ENCODE measurements around the gene SCN9A. TPM values are rescaled to one million over a fixed set of nuclear protein-coding genes. Genes with fewer than 3 reads are reported as not detected.

The SCN9A gene
- total RNA-seq, 2 donors from 2014 or later = 0.46 to 44.1 TPM

GRCh38 chr2:166406374-166406773 lies 30.6 kb upstream of the SCN9A start:
- H3K36me3 ChIP-seq = no peaks in the 10 kb centered on the region

GRCh38 chr2:166405569-166405926 lies 29.8 kb upstream of the SCN9A start:
- H3K4me1 ChIP-seq (replicated peaks) = no peaks in the 10 kb centered on the region
- H3K27me3 ChIP-seq (replicated peaks; ENCODE audit: insufficient read depth) = no peaks in the 10 kb centered on the region
- 20% methylated on average over 6 of the region's 6 CpGs for WGBS
- TF ChIP-seq POLR2AphosphoS5 (IDR thresholded peaks at IDR 0.05) = no peak
- TF ChIP-seq CTCF (IDR thresholded peaks at IDR 0.05) = no peak
- H3K4me3 ChIP-seq = no peak overlapping the region
- DNase-seq (ENCODE audit: low spot score) = no peak
- no peaks in the 10 kb centered on the region for H3K36me3 ChIP-seq
- no peak overlapping the region for H3K27ac ChIP-seq
- H3K9me3 ChIP-seq = no peaks in the 10 kb centered on the region
- intact Hi-C loops (cut with DNase I) = no loop called here

More at GRCh38 chr2:166406374-166406773, 30.6 kb upstream of the SCN9A start:
- no peak for DNase-seq (ENCODE audit: low spot score)
- WGBS = 88% methylated on average over 3 of the region's 3 CpGs
- Histone ChIP-seq H3K27ac (no peak overlapping the region), H3K27me3 (replicated peaks; ENCODE audit: insufficient read depth) (no peaks in the 10 kb centered on the region), H3K4me1 (replicated peaks) (no peaks in the 10 kb centered on the region), H3K9me3 (no peaks in the 10 kb centered on the region), H3K4me3 (no peak overlapping the region)
- TF ChIP-seq POLR2A (IDR thresholded peaks at IDR 0.05) (no peak), POLR2AphosphoS5 (IDR thresholded peaks at IDR 0.05) (no peak), CTCF (IDR thresholded peaks at IDR 0.05) (no peak)
- intact Hi-C loops (cut with DNase I) = no loop called here

- Histone ChIP-seq H3K4me3 (no peak overlapping the region), H3K36me3 (no peaks in the 10 kb centered on the region), H3K9me3 (no peaks in the 10 kb centered on the region), H3K4me1 (replicated peaks) (no peaks in the 10 kb centered on the region), H3K27me3 (replicated peaks; ENCODE audit: insufficient read depth) (no peaks in the 10 kb centered on the region), H3K27ac (no peak overlapping the region)
- WGBS = 17% methylated on average over 2 of the region's 2 CpGs
- TF ChIP-seq POLR2A (IDR thresholded peaks at IDR 0.05) (no peak), POLR2AphosphoS5 (IDR thresholded peaks at IDR 0.05) (no peak), CTCF (IDR thresholded peaks at IDR 0.05) (no peak)
- DNase-seq (ENCODE audit: low spot score) = no peak
- intact Hi-C loops (cut with DNase I) = no loop called here
These were observed 29.3 kb upstream of the SCN9A start for GRCh38 chr2:166404831-166405568.

GRCh38 chr2:166394245-166394644 lies 18.5 kb upstream of the SCN9A start:
- no peak for DNase-seq (ENCODE audit: low spot score)
- Histone ChIP-seq H3K36me3 (no peaks in the 10 kb centered on the region), H3K4me1 (replicated peaks) (no peaks in the 10 kb centered on the region), H3K4me3 (no peak overlapping the region), H3K27me3 (replicated peaks; ENCODE audit: insufficient read depth) (no peaks in the 10 kb centered on the region), H3K9me3 (no peaks in the 10 kb centered on the region), H3K27ac (no peak overlapping the region)
- WGBS = 96% methylated on average over 1 of the region's 1 CpG
- intact Hi-C loops (cut with DNase I) = no loop called here
- TF ChIP-seq POLR2AphosphoS5 (IDR thresholded peaks at IDR 0.05) (no peak), CTCF (IDR thresholded peaks at IDR 0.05) (no peak), POLR2A (IDR thresholded peaks at IDR 0.05) (no peak)

- WGBS = 82% methylated on average over 3 of the region's 3 CpGs
- Histone ChIP-seq H3K9me3 (no peaks in the 10 kb centered on the region), H3K36me3 (no peaks in the 10 kb centered on the region), H3K27ac (no peak overlapping the region), H3K27me3 (replicated peaks; ENCODE audit: insufficient read depth) (no peaks in the 10 kb centered on the region), H3K4me1 (replicated peaks) (no peaks in the 10 kb centered on the region), H3K4me3 (no peak overlapping the region)
- TF ChIP-seq POLR2AphosphoS5 (IDR thresholded peaks at IDR 0.05) (no peak), CTCF (IDR thresholded peaks at IDR 0.05) (no peak), POLR2A (IDR thresholded peaks at IDR 0.05) (no peak)
- intact Hi-C loops (cut with DNase I) = no loop called here
- DNase-seq (ENCODE audit: low spot score) = no peak
These were observed 17.3 kb upstream of the SCN9A start for GRCh38 chr2:166393008-166393407.
